Urinary bladder (tissue), 4 donors: ENCODE measurements around the gene H6PD. TPM values are rescaled to one million over a fixed set of nuclear protein-coding genes. Genes with fewer than 3 reads are reported as not detected.

Experiments
- DNase-seq: peaks from one replicate; pipeline ENCODE4 v3.0.0-alpha.2; 2015; ENCODE audit errors: extremely low spot score
- H3K27ac ChIP-seq: one replicate; pipeline ENCODE4 v1.5.1; 2013; ENCODE audit warnings: low read depth, mild to moderate bottlenecking, moderate library complexity
- H3K36me3 ChIP-seq: one replicate; pipeline ENCODE4 v1.6.1; 2013; ENCODE audit warnings: mild to moderate bottlenecking, moderate library complexity; ENCODE audit not compliant: insufficient read depth
- H3K4me1 ChIP-seq: one replicate; pipeline ENCODE4 v1.6.1; 2013; ENCODE audit warnings: mild to moderate bottlenecking, moderate library complexity; ENCODE audit not compliant: insufficient read depth
- H3K4me3 ChIP-seq: one replicate; pipeline ENCODE4 v1.5.1; 2013; ENCODE audit warnings: low read depth, low read length
- WGBS: extraction: QIAGEN DNeasy Blood & Tissue Kit; methylation state at CpG from one replicate; pipeline ENCODE4 v1.1.7; 2013; 5-methylcytosine and 5-hydroxymethylcytosine counted together
- polyA plus RNA-seq: library from polyadenylated mRNA; stranded (reverse); fragments of 200-250 nt; gene quantifications from one replicate; pipeline ENCODE4 v1.2.3, GENCODE V29; 2013
- total RNA-seq: library from RNA; depleted of rRNA; stranded (reverse); fragments of >200 nt; gene quantifications from one replicate; pipeline ENCODE4 v1.2.3, GENCODE V29; 2014
- donor health status: healthy with polysubstance abuse.
- donor health status: healthy.

H6PD gene
- total and polyA plus RNA-seq, 2 donors: 26.6 to 32.6 TPM

GRCh38 chr1:9198538-9199361 is 35.8 kb upstream of the H6PD start:
- no peak for DNase-seq
- Histone ChIP-seq H3K36me3 (no peaks in the 10 kb centered on the region), H3K4me1 (no peaks in the 10 kb centered on the region), H3K27ac (no peak overlapping the region), H3K4me3 (no peak overlapping the region)
- 17% methylated on average over 54 of the region's 54 CpGs for WGBS

DNA sequence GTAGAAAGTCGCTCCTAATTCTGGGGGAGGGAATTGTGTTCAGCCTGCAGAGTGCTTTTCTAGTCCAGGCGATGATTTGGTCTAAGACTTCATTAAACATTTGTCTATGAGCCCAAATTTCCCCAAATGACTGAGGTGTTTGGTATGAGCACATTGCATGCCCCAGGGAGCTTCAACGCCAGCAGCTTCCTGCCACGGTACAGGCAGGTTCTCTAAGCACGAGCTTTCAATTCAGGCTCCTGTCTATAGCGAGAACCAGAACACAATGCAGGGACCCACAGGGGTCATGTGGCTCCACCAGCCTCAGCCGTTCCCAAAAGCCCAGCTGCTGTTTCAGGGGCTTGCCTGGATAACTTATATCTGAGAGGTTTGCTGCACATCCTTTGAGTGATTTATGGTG is 34.1 kb upstream of the H6PD start:
- no peaks in the 10 kb centered on the region for H3K36me3 ChIP-seq
- no peak overlapping the region for H3K4me3 ChIP-seq
- no peak overlapping the region for H3K27ac ChIP-seq
- 69% methylated on average over 7 of the region's 7 CpGs for WGBS
- H3K4me1 ChIP-seq: no peaks in the 10 kb centered on the region
- DNase-seq: no peak

DNA sequence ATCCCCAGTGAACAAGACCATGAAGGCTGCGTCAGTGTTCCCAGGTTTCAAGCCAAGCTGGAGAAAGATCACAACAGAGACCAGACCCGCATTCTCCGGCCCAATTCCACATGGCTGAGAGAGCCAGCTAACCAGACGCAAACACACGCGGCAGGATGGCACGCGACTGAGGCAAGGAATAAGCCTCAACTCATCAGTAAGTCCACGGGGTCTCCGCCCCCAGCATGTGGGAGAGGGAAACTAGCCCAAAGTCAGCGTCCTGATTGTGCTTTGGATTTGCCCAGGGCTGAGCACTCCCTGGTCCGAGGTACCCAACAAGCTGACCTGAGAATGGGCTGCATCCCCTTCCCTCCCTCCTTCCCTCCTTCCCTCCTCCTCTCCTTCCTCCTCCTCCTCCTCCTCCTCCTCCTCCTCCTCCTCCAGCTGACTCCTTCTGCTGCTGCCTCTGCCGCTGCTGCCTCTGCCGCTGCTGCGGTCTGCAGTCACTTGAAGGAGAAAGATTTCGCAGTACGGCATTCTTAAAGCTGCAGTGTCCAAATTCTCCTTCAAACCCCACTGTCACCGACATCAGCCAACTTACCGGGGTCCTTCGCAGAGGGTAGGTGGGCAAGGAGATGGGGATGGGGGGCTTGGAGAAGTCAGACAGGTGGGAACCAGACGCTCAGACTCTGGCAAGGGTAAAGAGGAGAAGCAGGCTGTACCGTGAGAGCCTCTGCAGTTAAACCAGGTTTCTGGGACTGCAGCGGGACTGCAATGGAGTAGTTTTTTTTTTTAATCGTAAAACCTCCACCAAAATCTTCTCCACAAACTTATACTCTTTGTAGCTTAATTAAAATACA is 33.0 kb upstream of the H6PD start:
- WGBS: 2% methylated on average over 24 of the region's 24 CpGs
- no peak for DNase-seq
- Histone ChIP-seq H3K4me1 (no peaks in the 10 kb centered on the region), H3K36me3 (no peaks in the 10 kb centered on the region), H3K4me3 (no peak overlapping the region), H3K27ac (no peak overlapping the region)

- DNase-seq: no peak
- 9% methylated on average over 15 of the region's 15 CpGs for WGBS
- no peaks in the 10 kb centered on the region for H3K36me3 ChIP-seq
- H3K27ac ChIP-seq: no peak overlapping the region
- H3K4me1 ChIP-seq: no peaks in the 10 kb centered on the region
- no peak overlapping the region for H3K4me3 ChIP-seq
Measured at GRCh38 chr1:9202240-9202870, 32.2 kb upstream of the H6PD start.

DNA sequence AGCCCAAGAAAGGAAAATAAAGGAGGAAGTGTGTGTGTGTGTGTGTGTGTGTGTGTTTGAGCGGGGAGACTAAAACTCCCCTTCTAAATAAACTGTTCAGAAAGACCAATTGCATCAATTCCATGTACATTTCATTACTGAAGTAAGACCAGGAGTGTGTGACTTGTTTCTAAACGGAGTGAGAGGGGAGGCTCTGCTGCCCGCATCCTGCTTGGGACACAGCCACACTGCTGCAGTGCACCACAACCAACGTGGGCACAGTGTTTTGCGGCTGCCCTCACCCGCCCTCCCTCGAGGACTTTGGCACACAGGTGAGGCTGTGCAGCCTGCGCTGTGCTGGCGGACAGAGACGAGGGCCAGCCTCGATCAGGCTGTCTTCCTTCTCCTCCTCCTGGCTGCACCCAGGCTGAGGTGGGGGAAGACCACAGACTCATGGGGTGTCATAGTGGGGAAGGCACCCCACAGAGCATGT is 31.0 kb upstream of the H6PD start:
- H3K27ac ChIP-seq: no peak overlapping the region
- no peak for DNase-seq
- H3K4me1 ChIP-seq: no peaks in the 10 kb centered on the region
- H3K4me3 ChIP-seq: no peak overlapping the region
- no peaks in the 10 kb centered on the region for H3K36me3 ChIP-seq
- 57% methylated on average over 11 of the region's 11 CpGs for WGBS

- 88% methylated on average over 7 of the region's 7 CpGs for WGBS
- no peak overlapping the region for H3K27ac ChIP-seq
- no peaks in the 10 kb centered on the region for H3K4me1 ChIP-seq
- DNase-seq: no peak
- no peak overlapping the region for H3K4me3 ChIP-seq
- no peaks in the 10 kb centered on the region for H3K36me3 ChIP-seq
Measured at GRCh38 chr1:9204156-9204720, 30.3 kb upstream of the H6PD start.

- 70% methylated on average over 5 of the region's 5 CpGs for WGBS
- Histone ChIP-seq H3K36me3 (no peaks in the 10 kb centered on the region), H3K27ac (no peak overlapping the region), H3K4me3 (no peak overlapping the region), H3K4me1 (no peaks in the 10 kb centered on the region)
- no peak for DNase-seq
Measured at GRCh38 chr1:9207086-9207485, 27.5 kb upstream of the H6PD start.

DNA sequence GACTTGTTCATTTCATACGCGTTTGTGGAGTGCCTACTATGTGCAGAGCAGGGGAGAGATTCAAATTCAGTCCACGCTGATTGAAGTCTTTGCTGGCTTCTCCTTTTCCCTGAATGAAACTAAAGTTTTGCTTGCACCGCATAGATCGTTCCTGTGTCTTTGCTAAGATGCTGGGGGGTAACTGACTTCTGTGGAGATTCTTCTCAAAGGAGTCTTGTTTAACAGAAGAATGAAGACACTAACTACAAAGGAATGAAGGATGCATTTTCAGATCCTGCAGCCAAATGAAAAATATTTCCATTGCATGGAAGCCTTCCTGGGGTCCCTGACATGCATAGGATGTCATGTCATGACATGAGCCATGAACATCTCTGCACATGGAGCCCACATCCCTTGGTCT is 26.9 kb upstream of the H6PD start:
- Histone ChIP-seq H3K4me1 (no peaks in the 10 kb centered on the region), H3K4me3 (no peak overlapping the region), H3K27ac (no peak overlapping the region), H3K36me3 (no peaks in the 10 kb centered on the region)
- 95% methylated on average over 5 of the region's 5 CpGs for WGBS
- DNase-seq: no peak

DNA sequence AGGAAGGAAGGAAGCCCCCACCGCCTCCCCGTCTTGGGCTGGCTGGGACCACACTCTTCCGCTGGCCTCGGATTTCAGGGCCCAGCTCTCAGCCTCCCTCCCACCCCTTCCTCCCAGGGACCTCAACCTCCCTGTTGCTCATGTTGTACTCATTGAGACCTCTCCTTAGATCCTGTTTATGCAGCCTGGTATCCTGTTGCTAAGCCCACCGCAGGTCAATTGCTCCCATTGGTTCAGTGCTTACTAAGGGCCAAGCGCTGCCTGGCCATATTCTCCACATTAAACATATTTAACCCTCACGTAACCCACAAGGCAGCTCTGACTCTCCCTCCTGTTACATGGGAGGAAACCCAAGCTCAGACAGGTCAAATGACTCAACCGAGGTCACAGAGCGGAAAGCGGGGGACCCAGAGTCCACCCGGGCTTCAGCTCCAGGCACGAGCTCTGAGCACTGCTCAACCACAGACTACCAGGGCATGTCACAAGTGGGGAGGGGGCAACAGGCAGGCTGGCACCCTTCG is 23.2 kb upstream of the H6PD start:
- Histone ChIP-seq H3K4me3 (no peak overlapping the region), H3K36me3 (no peaks in the 10 kb centered on the region), H3K4me1 (no peaks in the 10 kb centered on the region), H3K27ac (no peak overlapping the region)
- no peak for DNase-seq
- 72% methylated on average over 13 of the region's 13 CpGs for WGBS

GRCh38 chr1:9212735-9213134 is 21.8 kb upstream of the H6PD start:
- H3K27ac ChIP-seq: no peak overlapping the region
- no peak overlapping the region for H3K4me3 ChIP-seq
- no peaks in the 10 kb centered on the region for H3K36me3 ChIP-seq
- WGBS: 82% methylated on average over 3 of the region's 3 CpGs
- no peaks in the 10 kb centered on the region for H3K4me1 ChIP-seq
- DNase-seq: no peak

DNA sequence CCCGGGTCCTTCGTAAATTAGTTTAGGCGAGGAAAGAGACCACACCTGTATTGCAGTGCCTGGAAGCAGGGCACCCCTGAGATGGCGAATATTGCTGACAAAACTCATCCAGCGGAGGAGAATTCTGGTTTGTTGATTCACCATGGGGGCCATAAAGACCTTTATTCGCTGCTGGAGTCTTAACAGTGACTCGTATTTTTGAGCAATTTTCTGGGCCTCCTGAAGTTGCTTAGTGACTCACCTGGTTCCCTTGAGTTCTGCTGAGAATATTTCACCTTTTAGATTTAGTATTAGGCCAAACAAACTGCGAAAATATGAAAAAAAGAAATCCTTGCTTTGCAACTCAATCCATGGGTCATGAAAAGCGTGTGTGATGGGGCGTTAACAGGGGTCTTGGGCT is 20.6 kb upstream of the H6PD start:
- H3K4me3 ChIP-seq: no peak overlapping the region
- H3K27ac ChIP-seq: no peak overlapping the region
- no peaks in the 10 kb centered on the region for H3K4me1 ChIP-seq
- no peak for DNase-seq
- 89% methylated on average over 10 of the region's 10 CpGs for WGBS
- no peaks in the 10 kb centered on the region for H3K36me3 ChIP-seq

- no peaks in the 10 kb centered on the region for H3K4me1 ChIP-seq
- 72% methylated on average over 5 of the region's 5 CpGs for WGBS
Measured at GRCh38 chr1:9218917-9219316, 15.7 kb upstream of the H6PD start.

DNA sequence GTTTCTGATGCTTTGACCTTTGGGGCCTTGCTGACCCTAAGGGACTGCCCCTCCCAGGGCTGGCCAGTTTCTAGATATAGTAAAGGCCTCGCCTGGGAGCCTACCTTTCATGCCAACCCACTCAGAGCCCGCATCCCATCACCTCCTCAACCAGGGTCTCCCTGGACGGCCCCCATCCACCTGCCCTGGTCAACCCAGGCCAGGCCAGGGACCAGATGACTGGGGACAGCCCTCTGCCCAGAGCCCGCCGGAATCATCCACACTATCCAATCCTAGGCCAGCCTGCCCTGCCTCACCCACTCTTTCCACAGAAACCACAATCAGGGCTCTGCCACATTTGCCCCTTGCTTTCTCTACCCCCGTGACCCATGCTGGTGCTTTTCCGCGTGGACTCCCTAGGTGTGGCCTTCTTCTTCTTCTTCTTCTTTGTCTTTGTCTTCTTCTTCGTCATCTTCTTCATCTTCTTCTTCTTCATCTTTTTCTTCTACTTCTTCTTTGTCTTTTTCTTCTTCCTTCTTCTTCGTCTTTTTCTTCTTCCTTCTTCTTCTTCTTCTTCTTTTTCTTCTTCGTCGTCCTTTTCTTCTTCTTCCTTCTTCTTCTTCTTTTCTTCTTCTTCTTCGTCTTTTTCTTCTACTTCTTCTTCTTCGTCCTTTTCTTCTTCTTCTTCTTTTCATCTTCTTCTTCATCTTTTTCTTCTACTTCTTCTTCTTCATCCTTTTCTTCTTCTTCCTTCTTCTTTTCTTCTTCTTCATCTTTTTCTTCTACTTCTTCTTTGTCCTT is 11.5 kb upstream of the H6PD start:
- 87% methylated on average over 14 of the region's 14 CpGs for WGBS
- Histone ChIP-seq H3K36me3 (no peaks in the 10 kb centered on the region), H3K4me3 (no peak overlapping the region), H3K27ac (no peak overlapping the region), H3K4me1 (no peaks in the 10 kb centered on the region)
- no peak for DNase-seq

More at GRCh38 chr1:9218917-9219316, 15.7 kb upstream of the H6PD start:
- no peak overlapping the region for H3K4me3 ChIP-seq
- H3K27ac ChIP-seq: no peak overlapping the region
- DNase-seq: no peak
- no peaks in the 10 kb centered on the region for H3K36me3 ChIP-seq
